Activated T-helper 1 cell treated with anti-CD3 and anti-CD28 coated beads, Interleukin-12 subunit alpha, Interleukin-12 subunit beta, Interleukin-2, Interleukin-4 antibody, amounts not matched to agents 30 ng/mL and 10 ng/mL and 1 ng/mL, durations not matched to agents 14 hours and 24 hours and 36 hours (primary cell): ENCODE data around the gene COX11. TPM values are rescaled to one million over a fixed set of nuclear protein-coding genes. Genes with fewer than 3 reads are reported as not detected.

Experiments used
- DNase-seq: peaks from one replicate; pipeline ENCODE4 v3.0.0; 2021; ENCODE audit warnings: low spot score
- H3K27ac Mint-ChIP-seq: one replicate; pipeline ENCODE4 v1.8.0; 2021; ENCODE audit warnings: mild to moderate bottlenecking, mixed read lengths
- H3K27me3 Mint-ChIP-seq: one replicate; pipeline ENCODE4 v1.8.0; 2022; ENCODE audit warnings: mild to moderate bottlenecking, moderate library complexity, mixed read lengths; ENCODE audit not compliant: insufficient read depth
- H3K36me3 Mint-ChIP-seq: one replicate; pipeline ENCODE4 v1.8.0; 2021; ENCODE audit warnings: low read depth, mixed read lengths
- H3K4me1 Mint-ChIP-seq: one replicate; pipeline ENCODE4 v1.8.0; 2021; ENCODE audit warnings: low read depth, mixed read lengths
- H3K4me3 Mint-ChIP-seq: one replicate; pipeline ENCODE4 v1.8.0; 2021; ENCODE audit warnings: mild to moderate bottlenecking, moderate library complexity, mixed read lengths
- H3K9me3 Mint-ChIP-seq: one replicate; pipeline ENCODE4 v1.8.0; 2021; ENCODE audit warnings: mixed read lengths
- intact Hi-C: fragments of 100-400 bp; cut with micrococcal nuclease; formaldehyde crosslinking; loops from one replicate; pipeline ENCODE4 v1.15.1; 2024
- total RNA-seq: library from RNA; stranded (reverse); gene quantifications from 2 replicates; pipeline ENCODE4 v1.2.3, GENCODE V29; 2022

Gene COX11
- total RNA-seq, 1 donor from 2014 or later = 45.0 TPM

GRCh38 chr17:54948380-54948779 is 20.1 kb downstream of the COX11 start:
- H3K4me3 Mint-ChIP-seq = no peak overlapping the region
- H3K27me3 Mint-ChIP-seq = peaks cover 7% of the 10 kb centered on the region
- no peak for DNase-seq
- H3K9me3 Mint-ChIP-seq = no peaks in the 10 kb centered on the region
- H3K36me3 Mint-ChIP-seq = no peaks in the 10 kb centered on the region
- H3K27ac Mint-ChIP-seq = no peak overlapping the region
- intact Hi-C loops = no loop called here
- H3K4me1 Mint-ChIP-seq = peaks cover 6% of the 10 kb centered on the region

- Mint-ChIP-seq H3K27ac (no peak overlapping the region), H3K9me3 (no peaks in the 10 kb centered on the region), H3K27me3 (peaks cover 7% of the 10 kb centered on the region), H3K4me3 (no peak overlapping the region), H3K4me1 (peaks cover 6% of the 10 kb centered on the region), H3K36me3 (no peaks in the 10 kb centered on the region)
- intact Hi-C loops = no loop called here
- no peak for DNase-seq
Observed at GRCh38 chr17:54947396-54947795, 21.1 kb downstream of the COX11 start.

DNA sequence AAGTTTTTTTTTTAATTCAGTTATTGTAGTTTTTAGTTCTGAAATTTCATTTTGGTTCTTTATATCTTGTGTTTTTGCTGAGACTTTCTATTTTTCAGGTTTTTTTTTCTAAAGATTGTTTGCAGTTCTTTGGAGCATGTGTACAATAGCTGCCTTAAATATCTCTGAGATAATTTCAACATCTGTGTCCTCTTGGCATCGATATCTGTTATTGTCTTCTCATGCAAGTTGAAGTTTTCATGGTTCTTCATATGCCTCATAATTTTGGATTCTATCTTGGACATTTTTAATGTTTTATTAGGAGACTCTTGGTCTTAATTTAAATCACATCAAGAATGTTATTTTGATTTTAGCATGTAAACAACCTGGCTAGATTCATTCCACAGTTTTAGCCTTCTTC is 22.8 kb downstream of the COX11 start:
- Mint-ChIP-seq H3K4me3 (no peak overlapping the region), H3K9me3 (no peaks in the 10 kb centered on the region), H3K36me3 (no peaks in the 10 kb centered on the region), H3K4me1 (peaks cover 6% of the 10 kb centered on the region), H3K27me3 (peaks cover 7% of the 10 kb centered on the region), H3K27ac (no peak overlapping the region)
- no peak for DNase-seq
- intact Hi-C loops = no loop called here

DNA sequence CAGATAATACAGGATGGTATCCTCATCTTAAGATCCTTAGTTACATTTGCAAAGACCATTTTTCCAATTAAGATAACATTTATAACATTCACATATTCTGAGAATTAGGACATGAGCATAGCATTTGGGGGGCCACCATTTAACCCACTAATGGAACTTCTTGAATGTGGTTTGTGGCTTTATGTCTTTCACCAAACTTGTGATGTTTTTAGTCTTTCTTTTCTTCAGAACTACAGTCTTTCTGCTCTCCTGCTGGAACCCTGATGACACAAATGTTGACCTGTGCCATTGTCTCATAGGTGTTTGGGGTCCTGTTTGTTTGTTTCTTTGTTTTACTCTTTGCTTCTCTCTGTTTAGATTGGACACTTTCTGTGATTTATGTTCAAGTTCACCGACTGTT is 23.2 kb downstream of the COX11 start:
- peaks cover 6% of the 10 kb centered on the region for H3K4me1 Mint-ChIP-seq

DNA sequence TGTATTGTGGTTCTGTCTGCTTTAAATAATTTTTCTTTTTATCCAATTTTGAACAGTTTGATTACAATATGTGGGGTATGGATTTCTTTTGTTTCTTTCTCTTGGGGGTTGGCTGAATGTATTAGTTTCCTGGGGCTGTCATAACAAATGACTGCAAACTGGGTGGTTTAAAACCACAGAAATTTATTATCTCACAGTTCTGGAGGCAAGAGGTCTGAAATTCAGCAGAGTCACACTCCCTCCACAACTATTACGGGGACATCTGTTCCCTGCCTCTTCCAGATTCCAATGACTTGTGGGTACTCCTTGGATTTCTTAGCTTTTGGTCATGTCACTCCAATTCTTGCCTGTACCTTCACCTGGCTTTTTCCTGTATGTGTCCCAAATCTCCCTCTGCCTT is 23.7 kb downstream of the COX11 start:
- Mint-ChIP-seq H3K9me3 (no peaks in the 10 kb centered on the region), H3K36me3 (no peaks in the 10 kb centered on the region), H3K4me3 (no peak overlapping the region), H3K27me3 (peaks cover 7% of the 10 kb centered on the region), H3K4me1 (peaks cover 6% of the 10 kb centered on the region), H3K27ac (no peak overlapping the region)
- no peak for DNase-seq
- intact Hi-C loops = no loop called here

More for the DNA sequence above, 23.2 kb downstream of the COX11 start:
- Mint-ChIP-seq H3K9me3 (no peaks in the 10 kb centered on the region), H3K27ac (no peak overlapping the region), H3K4me3 (no peak overlapping the region), H3K36me3 (no peaks in the 10 kb centered on the region), H3K27me3 (peaks cover 7% of the 10 kb centered on the region)
- intact Hi-C loops = no loop called here
- DNase-seq = no peak

DNA sequence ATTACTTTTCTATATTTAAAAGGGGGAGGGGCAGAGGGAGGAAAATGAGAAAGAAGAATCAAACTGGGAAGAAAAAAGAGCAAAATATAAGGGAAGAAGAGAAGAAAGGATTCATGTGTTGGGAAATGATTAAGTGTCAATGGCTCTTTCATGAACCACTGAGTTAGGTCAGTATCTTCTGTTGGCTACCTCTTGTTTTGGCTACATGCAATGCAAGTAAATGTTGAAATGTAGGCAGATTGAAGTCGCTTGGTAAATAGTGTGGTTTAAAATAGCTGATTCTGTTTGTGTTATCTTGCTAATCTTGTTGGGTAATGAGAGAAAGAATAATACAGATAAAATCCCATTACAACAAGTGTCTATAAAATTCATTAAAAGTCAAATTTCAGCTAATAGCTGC is 27.2 kb downstream of the COX11 start:
- H3K4me3 Mint-ChIP-seq = no peak overlapping the region
- no peaks in the 10 kb centered on the region for H3K9me3 Mint-ChIP-seq
- H3K27ac Mint-ChIP-seq = no peak overlapping the region
- H3K36me3 Mint-ChIP-seq = no peaks in the 10 kb centered on the region
- DNase-seq = no peak
- intact Hi-C loops = no loop called here
- no peaks in the 10 kb centered on the region for H3K4me1 Mint-ChIP-seq
- H3K27me3 Mint-ChIP-seq = peaks cover 5% of the 10 kb centered on the region

DNA sequence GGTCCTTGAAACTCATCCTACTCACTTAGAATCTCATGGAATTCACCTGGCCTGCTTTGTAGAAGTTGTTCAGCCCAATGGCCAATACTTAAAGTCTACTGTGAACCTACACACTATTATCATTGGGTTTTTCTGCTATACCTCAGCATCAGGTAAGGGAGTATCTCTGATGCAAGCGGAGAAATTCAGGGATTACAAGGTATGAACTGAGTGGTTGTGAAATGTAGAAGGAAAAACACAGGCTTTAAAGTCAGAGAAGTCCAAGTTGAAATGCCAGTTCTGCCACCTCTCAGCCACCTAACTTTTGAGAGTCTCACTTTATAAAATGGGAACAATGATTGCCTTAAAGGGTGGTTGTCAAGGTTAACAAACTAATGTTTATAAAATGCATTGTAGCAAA is 31.0 kb downstream of the COX11 start:
- Mint-ChIP-seq H3K27ac (no peak overlapping the region), H3K4me1 (no peaks in the 10 kb centered on the region), H3K36me3 (no peaks in the 10 kb centered on the region), H3K27me3 (no peaks in the 10 kb centered on the region), H3K9me3 (no peaks in the 10 kb centered on the region), H3K4me3 (no peak overlapping the region)
- intact Hi-C loops = no loop called here
- no peak for DNase-seq

DNA sequence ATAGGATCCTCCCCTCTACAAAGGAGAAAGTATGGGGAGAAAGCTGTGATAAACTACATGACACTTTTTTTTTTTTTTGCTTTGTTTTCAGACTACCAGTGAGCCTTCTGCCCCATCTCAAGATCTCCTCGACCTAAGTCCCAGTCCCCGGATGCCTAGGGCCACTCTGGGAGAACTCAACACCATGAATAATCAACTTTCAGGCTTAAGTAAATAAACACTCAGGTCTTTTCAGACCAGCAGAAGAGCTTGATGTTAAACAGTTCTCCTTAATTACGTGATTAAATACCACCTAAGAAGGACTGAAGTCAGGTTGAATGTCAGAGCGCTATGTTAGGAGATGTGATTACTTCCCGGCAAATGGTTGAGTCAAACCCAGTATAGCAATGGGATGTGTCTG is 31.4 kb downstream of the COX11 start:
- Mint-ChIP-seq H3K4me3 (no peak overlapping the region), H3K36me3 (no peaks in the 10 kb centered on the region), H3K27ac (no peak overlapping the region), H3K4me1 (no peaks in the 10 kb centered on the region), H3K9me3 (no peaks in the 10 kb centered on the region), H3K27me3 (no peaks in the 10 kb centered on the region)
- intact Hi-C loops = no loop called here
- DNase-seq = no peak

DNA sequence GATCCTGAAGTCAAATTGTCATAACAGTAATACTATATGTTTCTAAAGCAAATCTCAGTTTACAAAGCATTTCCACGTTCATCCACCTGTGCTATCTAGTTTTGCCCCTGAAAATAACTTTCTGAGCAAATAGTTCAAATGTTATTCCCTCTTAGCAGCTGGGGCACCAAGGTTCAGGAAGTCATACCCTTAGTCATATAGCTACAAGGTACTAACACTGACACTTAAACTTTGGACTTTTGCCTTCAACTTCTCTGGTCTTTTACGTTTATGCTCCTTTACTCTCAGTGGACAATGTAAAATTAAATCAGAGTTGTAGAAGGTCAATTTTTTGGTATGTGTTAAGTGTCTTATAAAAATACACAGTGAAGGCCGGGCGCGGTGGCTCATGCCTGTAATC is 33.0 kb downstream of the COX11 start:
- DNase-seq = no peak
- H3K4me3 Mint-ChIP-seq = no peak overlapping the region
- no peak overlapping the region for H3K27ac Mint-ChIP-seq
- no peaks in the 10 kb centered on the region for H3K36me3 Mint-ChIP-seq
- H3K9me3 Mint-ChIP-seq = no peaks in the 10 kb centered on the region
- H3K4me1 Mint-ChIP-seq = no peaks in the 10 kb centered on the region
- no peaks in the 10 kb centered on the region for H3K27me3 Mint-ChIP-seq
- intact Hi-C loops = no loop called here

- DNase-seq = no peak
- H3K4me1 Mint-ChIP-seq = no peaks in the 10 kb centered on the region
- no peak overlapping the region for H3K27ac Mint-ChIP-seq
- no peak overlapping the region for H3K4me3 Mint-ChIP-seq
- no peaks in the 10 kb centered on the region for H3K9me3 Mint-ChIP-seq
- H3K27me3 Mint-ChIP-seq = peaks cover 3% of the 10 kb centered on the region
- no peaks in the 10 kb centered on the region for H3K36me3 Mint-ChIP-seq
- intact Hi-C loops = no loop called here
Observed at GRCh38 chr17:54933921-54934320, 34.5 kb downstream of the COX11 start.

DNA sequence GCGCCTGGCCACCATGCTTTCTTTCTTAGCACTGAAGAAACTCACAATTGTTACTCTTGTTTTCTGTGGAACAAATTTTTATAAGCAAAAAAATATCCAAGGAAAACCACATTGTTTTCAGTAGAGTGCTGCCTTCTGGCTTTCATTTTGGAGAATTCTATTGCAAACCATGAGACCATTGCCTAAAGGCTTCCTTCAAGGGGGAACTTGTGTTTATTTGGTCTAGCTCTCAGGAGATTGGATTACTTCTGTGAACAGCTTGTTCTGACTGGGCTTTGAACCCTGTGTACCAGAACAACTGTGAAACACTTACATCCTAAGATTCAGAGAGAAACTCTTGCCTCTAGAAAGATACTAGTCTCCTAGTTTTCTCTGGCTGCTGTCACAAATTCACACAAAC is 35.7 kb downstream of the COX11 start:
- H3K4me1 Mint-ChIP-seq = no peaks in the 10 kb centered on the region
- H3K27ac Mint-ChIP-seq = no peak overlapping the region
- H3K4me3 Mint-ChIP-seq = no peak overlapping the region
- no peaks in the 10 kb centered on the region for H3K36me3 Mint-ChIP-seq
- intact Hi-C loops = no loop called here
- H3K27me3 Mint-ChIP-seq = peaks cover 6% of the 10 kb centered on the region
- H3K9me3 Mint-ChIP-seq = no peaks in the 10 kb centered on the region
- DNase-seq = no peak

- no peaks in the 10 kb centered on the region for H3K9me3 Mint-ChIP-seq
- H3K4me1 Mint-ChIP-seq = no peaks in the 10 kb centered on the region
- no peak overlapping the region for H3K27ac Mint-ChIP-seq
- H3K4me3 Mint-ChIP-seq = no peak overlapping the region
- intact Hi-C loops = no loop called here
- no peak for DNase-seq
- H3K36me3 Mint-ChIP-seq = no peaks in the 10 kb centered on the region
- peaks cover 6% of the 10 kb centered on the region for H3K27me3 Mint-ChIP-seq
Observed at GRCh38 chr17:54927525-54927924, 40.9 kb downstream of the COX11 start.

- intact Hi-C loops = no loop called here
- Mint-ChIP-seq H3K36me3 (no peaks in the 10 kb centered on the region), H3K9me3 (no peaks in the 10 kb centered on the region), H3K4me1 (no peaks in the 10 kb centered on the region), H3K27me3 (peaks cover 6% of the 10 kb centered on the region), H3K27ac (no peak overlapping the region), H3K4me3 (no peak overlapping the region)
- DNase-seq = no peak
Observed at GRCh38 chr17:54924405-54924804, 44.0 kb downstream of the COX11 start.

- H3K27ac Mint-ChIP-seq = no peak overlapping the region
- no peaks in the 10 kb centered on the region for H3K4me1 Mint-ChIP-seq
- no peaks in the 10 kb centered on the region for H3K36me3 Mint-ChIP-seq
- H3K9me3 Mint-ChIP-seq = peaks cover 11% of the 10 kb centered on the region
- H3K27me3 Mint-ChIP-seq = no peaks in the 10 kb centered on the region
- no peak for DNase-seq
- no peak overlapping the region for H3K4me3 Mint-ChIP-seq
- intact Hi-C loops = no loop called here
Observed at GRCh38 chr17:54920819-54921218, 47.6 kb downstream of the COX11 start.
